Measurements from ENCODE around the gene CBX8.
A peak's percentile ranks its signal among the peaks of the same experiment; 100 is the strongest.

CBX8 gene

GRCh38 chr17:79800325-79801155 lies 3.7 kb upstream of the CBX8 start:
- peak overlapping the region; percentile 44 for H3K27ac ChIP-seq

DNA sequence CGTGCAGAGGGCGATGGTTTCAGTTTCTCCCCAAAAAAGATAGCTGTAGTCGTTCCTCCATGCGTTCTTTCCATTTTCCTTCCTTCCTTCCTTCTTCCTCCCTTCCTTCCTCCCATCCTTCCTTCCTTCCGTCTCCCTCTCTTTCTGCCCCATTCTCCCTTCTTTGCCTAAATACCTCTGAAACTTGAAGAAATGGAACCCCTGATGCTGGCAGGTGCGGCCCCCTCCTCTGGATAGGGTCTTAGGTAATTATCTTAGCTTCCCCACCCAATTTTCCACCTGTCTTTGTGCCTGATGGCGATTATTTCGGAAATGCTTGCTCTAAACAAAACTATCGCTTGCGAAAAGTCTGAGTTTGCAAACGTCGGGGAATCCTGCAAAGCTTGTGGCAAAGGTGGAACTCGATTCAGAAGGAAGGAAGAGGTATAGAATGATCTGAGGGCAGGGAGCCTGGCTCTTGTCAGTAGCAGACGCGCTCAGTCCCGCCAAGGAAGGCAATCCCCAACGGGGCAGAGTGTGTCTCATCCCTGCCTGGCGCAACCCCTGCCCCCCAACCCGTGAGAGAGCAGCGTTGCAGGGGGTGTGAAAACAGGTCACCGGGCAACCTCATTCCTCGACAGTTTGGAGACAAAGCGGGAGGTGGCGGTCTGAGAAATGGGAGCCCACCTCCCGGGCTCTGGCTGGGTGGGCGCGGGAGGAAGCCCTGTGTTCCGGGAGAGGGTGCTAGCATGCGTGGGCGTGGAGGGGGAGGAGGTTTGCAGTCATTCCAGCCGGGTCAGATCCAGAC lies 2.9 kb upstream of the CBX8 start:
- TF ChIP-seq, protein P1, sequence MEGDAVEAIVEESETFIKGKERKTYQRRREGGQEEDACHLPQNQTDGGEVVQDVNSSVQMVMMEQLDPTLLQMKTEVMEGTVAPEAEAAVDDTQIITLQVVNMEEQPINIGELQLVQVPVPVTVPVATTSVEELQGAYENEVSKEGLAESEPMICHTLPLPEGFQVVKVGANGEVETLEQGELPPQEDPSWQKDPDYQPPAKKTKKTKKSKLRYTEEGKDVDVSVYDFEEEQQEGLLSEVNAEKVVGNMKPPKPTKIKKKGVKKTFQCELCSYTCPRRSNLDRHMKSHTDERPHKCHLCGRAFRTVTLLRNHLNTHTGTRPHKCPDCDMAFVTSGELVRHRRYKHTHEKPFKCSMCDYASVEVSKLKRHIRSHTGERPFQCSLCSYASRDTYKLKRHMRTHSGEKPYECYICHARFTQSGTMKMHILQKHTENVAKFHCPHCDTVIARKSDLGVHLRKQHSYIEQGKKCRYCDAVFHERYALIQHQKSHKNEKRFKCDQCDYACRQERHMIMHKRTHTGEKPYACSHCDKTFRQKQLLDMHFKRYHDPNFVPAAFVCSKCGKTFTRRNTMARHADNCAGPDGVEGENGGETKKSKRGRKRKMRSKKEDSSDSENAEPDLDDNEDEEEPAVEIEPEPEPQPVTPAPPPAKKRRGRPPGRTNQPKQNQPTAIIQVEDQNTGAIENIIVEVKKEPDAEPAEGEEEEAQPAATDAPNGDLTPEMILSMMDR (conservative IDR thresholded peaks at IDR 0.05): no peak
- no peak for TF ChIP-seq ZFX (IDR thresholded peaks at IDR 0.05)
- H3K27ac ChIP-seq: peak overlapping the region; percentile 44

More at GRCh38 chr17:79800325-79801155, 3.7 kb upstream of the CBX8 start:
- no peak for TF ChIP-seq ZFX (IDR thresholded peaks at IDR 0.05)
- TF ChIP-seq, protein P1 (conservative IDR thresholded peaks at IDR 0.05): no peak

DNA sequence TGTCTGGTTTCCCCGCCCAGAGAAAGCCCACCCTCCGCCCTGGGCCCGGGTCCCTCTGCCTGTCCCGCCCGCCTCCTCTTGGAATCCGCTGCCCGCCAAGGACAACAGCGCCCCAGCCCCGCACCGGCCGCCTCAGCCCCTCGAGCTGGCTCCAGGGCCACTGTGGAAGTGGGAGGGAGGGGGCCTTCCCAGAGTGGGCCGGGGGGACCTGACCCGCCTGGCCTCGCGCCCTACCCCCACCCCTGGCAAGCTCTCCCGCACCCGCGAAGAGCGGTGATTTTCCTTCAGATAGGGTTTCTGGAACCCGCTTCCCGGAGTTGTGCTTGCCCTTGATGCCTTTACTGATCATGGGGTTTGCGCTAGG lies 2.3 kb upstream of the CBX8 start:
- TF ChIP-seq ZFX (IDR thresholded peaks at IDR 0.05): no peak
- TF ChIP-seq, protein P1 (conservative IDR thresholded peaks at IDR 0.05): no peak
- H3K27ac ChIP-seq: no peak overlapping the region

DNA sequence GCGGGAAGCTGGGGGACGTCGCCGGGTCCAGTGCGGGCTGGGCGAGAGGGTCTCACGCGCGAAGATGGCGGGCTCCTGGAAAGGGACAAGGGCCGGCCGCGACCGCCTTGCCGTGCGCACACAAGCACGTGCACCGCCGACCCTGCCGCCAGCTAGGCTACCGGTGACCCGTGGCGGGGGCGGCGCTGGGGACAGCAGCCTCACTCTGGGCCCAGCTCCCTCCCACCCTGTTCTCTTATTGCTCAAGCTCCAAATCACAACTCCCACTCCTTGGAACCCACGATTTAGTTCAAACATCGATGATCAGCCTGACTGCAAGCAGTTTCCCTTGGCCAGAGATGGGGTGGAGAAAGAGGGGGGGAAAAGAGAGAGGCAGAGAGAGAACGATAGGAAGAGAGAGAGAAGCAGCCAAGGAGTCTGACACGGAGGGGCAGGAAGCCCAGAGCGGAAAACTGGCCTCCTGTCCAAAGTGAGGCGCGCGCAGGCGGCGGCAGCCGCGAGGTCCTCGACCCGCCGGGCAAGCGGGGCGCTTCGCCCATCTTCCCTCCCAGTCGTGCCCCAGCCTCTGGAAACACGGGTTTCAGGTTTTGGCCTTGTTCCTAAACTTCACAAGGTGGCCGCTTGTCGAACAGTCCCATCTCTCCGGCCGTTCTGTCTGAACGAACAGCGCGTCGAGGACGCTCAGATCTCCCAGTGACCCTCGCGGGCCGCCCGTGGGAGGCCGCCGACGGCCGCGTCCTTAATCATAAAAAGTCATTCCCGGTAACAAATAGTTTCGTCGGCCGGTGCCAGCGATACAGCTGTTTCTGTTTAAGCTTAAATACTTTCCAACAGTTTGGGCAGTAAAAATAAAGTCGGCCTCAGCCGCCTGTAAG lies 1.7 kb upstream of the CBX8 start:
- TF ChIP-seq, protein P1 (conservative IDR thresholded peaks at IDR 0.05): no peak
- TF ChIP-seq ZFX (IDR thresholded peaks at IDR 0.05): no peak
- peak overlapping the region; percentile 93 for H3K27ac ChIP-seq

- TF ChIP-seq, protein P1 (conservative IDR thresholded peaks at IDR 0.05): no peak
- TF ChIP-seq ZFX (IDR thresholded peaks at IDR 0.05): peak; percentile 28; the same call in 1 of the 2 replicates
- H3K27ac ChIP-seq: peak overlapping the region; percentile 93
These were observed 818 bp upstream of the CBX8 start for GRCh38 chr17:79797492-79798298.

DNA sequence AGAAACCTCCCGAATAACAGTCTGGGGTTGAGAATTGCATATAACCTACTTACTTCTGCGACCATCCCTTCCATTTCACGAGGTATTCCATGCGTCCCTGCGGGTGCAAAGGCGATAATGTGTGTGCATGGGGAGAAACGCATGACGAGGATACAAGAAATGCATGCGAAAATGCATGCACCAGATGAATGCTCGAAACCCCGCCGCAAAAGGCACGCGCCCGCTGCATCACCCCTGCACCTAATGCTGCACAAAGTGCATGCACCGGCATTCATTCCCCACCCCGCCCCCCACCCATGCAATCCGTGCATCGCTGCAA lies 474 bp downstream of the CBX8 start:
- peak overlapping the region; percentile 93 for H3K27ac ChIP-seq
- TF ChIP-seq ZFX (IDR thresholded peaks at IDR 0.05): no peak
- TF ChIP-seq, protein P1 (conservative IDR thresholded peaks at IDR 0.05): no peak

Measured in C4-2B (cell line).